ENCODE data around the gene ADAMTS17.

Gene ADAMTS17

GRCh38 chr15:100140527-100141308, 201.1 kb downstream of the ADAMTS17 start:
- H3K4me3 ChIP-seq (ENCODE audit: low read depth, low read length) = no peak overlapping the region
- no peak for TF ChIP-seq CTCF (IDR thresholded peaks at IDR 0.05; ENCODE audit: control insufficient read depth, extremely low read depth, insufficient read depth)
- no peak for DNase-seq (ENCODE audit: low read depth)

- no peak for TF ChIP-seq CTCF (IDR thresholded peaks at IDR 0.05; ENCODE audit: control insufficient read depth, extremely low read depth, insufficient read depth)
- DNase-seq (ENCODE audit: low read depth) = no peak
- H3K4me3 ChIP-seq (ENCODE audit: low read depth, low read length) = no peak overlapping the region
Observed at GRCh38 chr15:100134586-100134985, 207.2 kb downstream of the ADAMTS17 start.

GRCh38 chr15:100134089-100134583, 207.6 kb downstream of the ADAMTS17 start:
- TF ChIP-seq CTCF (IDR thresholded peaks at IDR 0.05; ENCODE audit: control insufficient read depth, extremely low read depth, insufficient read depth) = no peak
- no peak for DNase-seq (ENCODE audit: low read depth)

GRCh38 chr15:100133001-100133400, 208.8 kb downstream of the ADAMTS17 start:
- DNase-seq (ENCODE audit: low read depth) = no peak
- TF ChIP-seq CTCF (IDR thresholded peaks at IDR 0.05; ENCODE audit: control insufficient read depth, extremely low read depth, insufficient read depth) = no peak
- no peak overlapping the region for H3K4me3 ChIP-seq (ENCODE audit: low read depth, low read length)

More at GRCh38 chr15:100134089-100134583, 207.6 kb downstream of the ADAMTS17 start:
- no peak overlapping the region for H3K4me3 ChIP-seq (ENCODE audit: low read depth, low read length)

GRCh38 chr15:100132309-100132708, 209.5 kb downstream of the ADAMTS17 start:
- TF ChIP-seq CTCF (IDR thresholded peaks at IDR 0.05; ENCODE audit: control insufficient read depth, extremely low read depth, insufficient read depth) = no peak
- DNase-seq (ENCODE audit: low read depth) = no peak
- no peak overlapping the region for H3K4me3 ChIP-seq (ENCODE audit: low read depth, low read length)

- DNase-seq (ENCODE audit: low read depth) = no peak
- TF ChIP-seq CTCF (IDR thresholded peaks at IDR 0.05; ENCODE audit: control insufficient read depth, extremely low read depth, insufficient read depth) = no peak
- no peak overlapping the region for H3K4me3 ChIP-seq (ENCODE audit: low read depth, low read length)
Observed at GRCh38 chr15:100131321-100132224, 210.2 kb downstream of the ADAMTS17 start.
